ENCODE measurements around the gene RFX8.
"Not testable (repeated sequence)": the region's sequence is repeated elsewhere in the genome, so short reads cannot be mapped to it uniquely, and the experiment has no call there.

RFX8 gene

DNA sequence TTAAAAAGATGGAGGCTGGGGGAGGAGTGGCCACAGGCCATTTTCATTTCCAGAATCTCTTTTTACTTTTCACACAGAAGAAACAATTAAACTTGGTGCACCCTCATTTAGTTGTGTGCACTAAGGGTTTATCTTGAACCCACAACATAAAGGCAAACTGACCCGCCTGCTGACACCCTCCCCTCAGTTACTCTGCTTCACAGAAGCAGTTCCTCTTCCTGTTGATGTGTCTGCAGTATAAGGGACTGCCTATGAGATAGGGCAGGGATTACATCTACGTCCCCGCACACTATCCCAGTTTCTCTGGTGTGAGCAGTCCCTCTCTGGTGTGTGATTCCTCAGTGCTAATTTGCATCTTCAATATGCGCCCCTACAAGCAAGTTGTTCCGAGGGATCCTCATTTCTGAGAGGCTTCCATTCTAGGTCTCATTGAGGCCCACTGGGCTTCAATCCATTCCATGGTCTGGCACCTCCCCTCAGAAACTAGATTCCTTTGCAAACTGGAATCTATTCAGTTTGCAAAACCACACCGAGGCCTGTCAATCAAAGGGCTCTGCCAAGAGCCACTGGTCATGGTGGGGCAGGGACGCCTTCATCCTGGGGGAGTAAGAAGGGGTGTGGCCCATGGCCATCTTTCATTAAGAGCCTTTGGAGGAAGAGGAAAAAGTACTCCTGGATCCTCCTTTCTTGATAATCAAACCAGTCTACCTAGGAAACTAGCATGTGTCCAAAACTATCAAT, 99.9 kb downstream of the RFX8 start:
- no peak for DNase-seq

DNA sequence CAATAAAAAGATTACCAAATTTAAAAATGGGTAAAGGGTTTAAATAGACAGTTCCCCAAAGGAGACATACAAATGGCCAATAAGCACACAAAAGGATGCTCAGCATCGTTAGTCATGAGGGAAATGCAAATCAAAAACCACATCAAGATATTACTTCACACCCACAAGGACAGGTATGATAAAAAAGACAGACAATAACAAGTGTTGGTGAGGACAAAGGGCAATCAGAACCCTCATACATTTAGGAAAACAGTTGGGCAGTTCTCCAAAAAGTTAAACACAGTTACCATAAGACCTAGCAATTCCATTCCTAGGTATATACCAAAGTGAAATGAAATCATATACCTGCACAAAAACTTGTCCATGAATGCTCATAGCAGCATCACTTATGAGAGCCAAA, 102.1 kb downstream of the RFX8 start:
- no peak for DNase-seq

DNA sequence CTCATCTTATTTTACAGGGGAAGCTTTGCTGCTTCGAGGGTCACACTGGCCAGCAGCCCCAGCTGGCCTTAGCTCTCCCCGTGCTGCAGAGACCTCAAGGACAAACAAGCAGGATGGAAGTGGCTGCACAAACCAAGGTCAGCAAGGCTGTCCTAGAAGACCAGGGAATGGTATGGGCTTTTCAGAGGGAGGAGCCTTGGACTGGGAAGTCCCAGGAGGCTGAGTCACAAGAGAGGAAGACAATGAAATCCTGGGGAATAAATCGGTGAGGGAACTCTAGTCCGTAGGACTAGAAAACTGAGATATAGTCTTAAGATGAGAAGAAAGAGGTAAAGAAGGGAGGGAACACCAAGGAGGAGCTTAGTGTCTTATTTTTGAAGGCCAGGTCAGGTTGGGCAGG, 103.3 kb downstream of the RFX8 start:
- no peak for DNase-seq

DNA sequence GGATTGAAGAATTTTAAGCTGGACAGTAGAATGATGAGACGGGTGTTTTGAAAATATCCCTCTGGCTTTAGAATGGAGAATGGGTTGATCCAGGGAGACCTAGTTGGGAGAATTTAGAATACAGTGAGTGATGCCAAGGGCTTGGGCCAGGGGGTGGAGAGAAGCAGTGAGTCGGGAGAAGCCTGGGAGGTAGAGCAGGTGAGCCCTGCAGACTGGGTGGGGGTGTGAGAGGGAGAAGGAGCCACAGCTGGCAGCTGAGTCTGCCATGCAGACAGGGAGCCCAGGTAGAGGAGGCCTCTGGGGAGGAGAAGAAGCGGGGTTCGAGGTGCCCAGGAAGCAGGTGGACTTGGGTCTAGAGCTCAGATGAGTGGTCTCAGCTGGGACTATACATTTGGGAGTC, 105.8 kb downstream of the RFX8 start:
- no peak for DNase-seq

DNA sequence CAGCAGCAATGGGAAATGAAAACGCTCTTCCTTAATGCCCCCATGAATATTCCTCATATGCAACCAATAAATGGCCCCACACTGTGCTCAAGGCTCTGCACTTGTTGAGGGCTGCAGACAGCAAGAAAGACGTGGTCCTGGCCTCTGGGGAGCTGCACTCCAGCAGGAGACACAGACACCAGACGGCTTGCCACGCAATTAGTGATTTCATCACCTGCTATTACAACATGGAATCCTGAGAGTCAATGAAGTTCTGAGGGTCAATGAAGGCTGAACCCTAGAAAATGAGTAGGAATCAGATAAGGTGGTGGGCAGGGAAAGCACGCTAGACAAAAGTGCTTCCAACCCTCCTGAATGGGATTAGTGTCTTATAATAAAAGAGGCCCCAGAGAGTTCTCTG, 106.5 kb downstream of the RFX8 start:
- no peak for DNase-seq

DNA sequence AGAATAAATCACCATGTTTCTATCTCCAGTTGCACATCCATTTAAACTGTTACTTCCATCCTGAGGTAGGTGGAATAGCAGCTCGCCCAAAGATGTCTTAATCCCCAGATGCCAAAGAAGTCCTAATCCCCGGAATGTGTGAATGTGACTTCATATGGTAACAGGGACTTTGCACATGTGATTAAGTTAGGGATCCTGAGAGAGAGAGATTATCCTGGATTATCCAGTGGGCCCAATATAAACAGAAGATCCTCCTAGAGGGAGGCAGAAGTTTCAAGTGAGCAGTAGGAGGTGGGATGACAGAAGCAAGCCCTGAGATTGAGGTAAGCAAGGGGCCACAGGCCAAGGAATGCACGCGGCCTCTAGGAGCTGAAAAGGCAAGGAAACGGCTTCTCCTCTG, 107.4 kb downstream of the RFX8 start:
- no peak for DNase-seq

DNA sequence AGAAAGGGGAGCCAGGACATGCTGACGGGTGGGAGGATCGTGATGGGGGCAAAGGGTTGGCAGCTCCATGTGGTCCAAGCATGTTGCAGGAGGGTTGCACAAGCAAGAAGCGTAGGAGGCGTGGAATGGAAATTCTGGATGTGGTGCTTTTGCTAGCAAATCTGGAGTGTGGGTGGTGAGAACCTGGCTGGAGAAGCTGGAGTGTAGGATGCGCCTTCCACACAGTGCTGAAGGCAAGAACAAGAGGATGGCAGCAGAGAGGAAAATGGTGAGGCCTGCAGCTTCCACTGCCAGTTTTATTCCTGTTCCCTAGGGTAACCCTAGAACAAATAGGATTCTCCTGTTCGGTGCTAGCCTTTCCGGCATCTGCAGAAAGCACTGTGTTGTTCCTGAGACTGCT, 110.0 kb downstream of the RFX8 start:
- DNase-seq, result no peak

DNA sequence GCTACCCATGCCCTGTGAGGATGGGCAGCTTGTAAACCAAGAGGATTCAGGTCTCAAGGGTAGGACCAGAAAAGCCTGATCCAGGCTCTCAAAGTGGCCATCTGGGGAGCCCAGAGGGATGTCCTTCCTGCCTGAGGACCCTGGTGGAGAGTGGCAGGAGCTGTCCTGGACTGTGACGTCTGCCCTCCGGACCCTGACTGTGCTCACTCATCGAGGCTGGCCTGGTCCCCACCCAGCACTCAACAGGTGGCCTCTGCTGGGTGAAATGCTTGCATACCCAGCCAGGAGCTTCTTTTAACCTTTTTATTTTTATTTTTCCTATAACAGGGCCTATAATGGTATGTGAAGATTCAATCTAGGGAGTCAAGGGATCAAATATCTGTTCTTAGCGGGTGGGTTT, 112.1 kb downstream of the RFX8 start:
- no peak for DNase-seq

DNA sequence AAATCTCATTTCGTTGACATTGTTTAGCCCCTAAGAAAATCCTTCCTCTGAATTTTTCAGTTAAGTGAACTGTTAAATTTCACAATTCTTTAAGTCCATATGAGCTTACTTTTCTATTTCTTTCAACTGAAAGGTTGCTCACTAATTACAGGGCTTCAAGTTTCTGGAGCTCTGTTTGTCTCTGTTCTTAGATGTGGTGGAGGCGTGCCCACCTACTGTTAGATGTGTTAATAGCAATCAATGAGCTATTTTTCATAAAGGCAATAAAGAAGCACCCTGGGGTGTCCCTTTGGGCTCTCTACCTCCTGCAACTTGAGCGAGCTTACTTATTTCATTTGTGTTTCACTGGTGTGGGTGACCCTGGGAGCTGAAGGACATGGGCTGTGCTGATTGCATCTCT, 112.6 kb downstream of the RFX8 start:
- DNase-seq, result no peak

DNA sequence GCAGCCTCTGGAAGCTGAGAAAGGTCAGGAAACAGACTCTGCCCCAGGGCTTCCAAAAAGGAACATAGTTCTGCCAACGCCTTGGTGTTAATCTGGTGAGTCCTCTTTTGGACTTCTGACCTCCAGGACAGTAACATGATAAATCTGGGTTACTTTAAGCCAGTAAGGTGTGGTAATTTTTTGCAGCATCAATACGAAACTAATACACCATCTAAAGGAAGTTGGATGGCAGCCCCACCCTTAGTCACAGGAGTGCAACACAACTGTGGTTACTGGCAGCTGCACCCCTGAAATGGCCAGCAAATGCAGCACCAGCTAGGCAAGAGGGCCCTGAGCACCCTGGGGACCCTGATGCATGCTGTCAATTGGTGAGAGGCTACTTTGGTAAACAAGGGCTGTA, 113.4 kb downstream of the RFX8 start:
- DNase-seq, result no peak

DNA sequence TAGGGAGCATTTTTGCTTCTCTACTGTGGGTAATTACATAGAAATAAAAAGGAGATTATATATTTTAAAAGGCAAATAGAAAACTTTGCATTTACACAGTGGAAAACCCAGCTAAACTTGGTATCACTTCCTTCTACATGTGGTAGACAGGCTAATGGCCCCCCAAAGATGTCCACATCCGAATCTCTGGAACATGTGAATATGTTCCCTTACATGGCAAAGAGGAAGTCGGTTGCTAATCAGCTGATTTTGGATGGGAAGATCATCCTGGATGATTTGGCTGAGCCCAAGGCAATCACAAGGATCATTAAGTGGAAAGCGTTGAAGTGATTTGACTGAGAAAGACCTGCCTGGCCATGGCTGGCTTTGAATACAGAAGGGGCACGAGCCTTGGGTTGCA, 113.8 kb downstream of the RFX8 start:
- DNase-seq, result no peak

DNA sequence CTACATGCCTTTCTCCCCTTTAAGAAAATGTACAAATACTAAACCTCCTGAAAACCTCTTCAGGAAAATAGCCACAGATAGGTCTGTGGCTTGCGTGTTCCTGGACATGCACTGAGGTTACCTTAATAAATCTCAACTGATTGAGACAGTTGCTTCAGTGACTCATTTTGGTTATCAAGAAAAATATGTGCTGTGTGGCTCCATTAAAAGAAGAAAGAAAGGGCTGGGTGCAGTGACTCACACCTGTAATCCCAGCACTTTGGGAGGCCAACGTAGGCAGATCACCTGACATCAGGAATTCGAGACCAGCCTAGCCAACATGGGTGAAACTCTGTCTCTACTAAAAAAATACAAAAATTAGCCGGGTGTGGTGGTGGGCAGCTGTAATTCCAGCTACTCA, 114.7 kb downstream of the RFX8 start:
- DNase-seq, result no peak

DNA sequence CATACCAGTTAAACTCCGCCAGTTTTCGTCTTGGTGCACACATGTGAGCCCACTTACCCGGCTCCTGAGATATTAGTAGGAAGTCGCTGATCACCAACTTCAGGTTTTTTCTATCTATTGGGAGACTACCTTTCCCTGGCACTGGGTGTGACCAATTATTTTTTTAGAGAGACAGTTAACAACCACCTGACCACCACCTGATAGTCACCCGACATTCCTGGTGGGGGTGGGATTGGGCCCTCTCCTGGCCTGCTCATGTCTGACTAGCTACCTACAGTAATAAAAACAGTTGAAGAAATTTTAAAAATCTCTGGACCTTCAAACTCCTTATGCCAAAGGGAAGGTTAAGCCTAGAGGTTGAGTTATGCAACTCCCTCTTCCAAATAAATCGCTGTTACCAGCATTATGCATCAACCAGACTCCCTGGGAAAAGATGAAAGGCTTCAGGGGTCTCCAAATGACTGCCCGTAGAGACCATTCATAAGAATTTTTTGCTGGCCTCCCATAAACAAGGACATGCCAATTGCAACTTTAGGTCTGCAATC, 115.4 kb downstream of the RFX8 start:
- no peak for DNase-seq

DNA sequence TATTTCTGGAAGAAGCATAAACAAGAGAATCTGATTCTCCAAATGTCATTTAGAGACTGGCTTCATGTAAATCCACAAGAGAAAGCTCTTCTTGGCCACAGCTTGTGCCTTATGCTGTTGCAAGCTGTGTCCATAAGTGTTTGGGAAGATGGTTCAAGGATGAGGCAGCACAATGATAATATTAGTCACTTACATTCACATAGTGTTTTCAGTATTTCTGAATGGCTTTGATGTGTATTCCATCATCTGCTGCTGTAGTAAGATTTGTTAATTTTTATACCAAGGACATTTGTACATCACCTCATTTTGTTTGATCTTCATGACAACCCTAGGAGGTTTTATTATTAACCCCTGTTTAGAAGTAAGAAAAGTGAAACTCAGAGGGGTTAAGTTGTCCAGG, 117.5 kb downstream of the RFX8 start:
- no peak for DNase-seq

DNA sequence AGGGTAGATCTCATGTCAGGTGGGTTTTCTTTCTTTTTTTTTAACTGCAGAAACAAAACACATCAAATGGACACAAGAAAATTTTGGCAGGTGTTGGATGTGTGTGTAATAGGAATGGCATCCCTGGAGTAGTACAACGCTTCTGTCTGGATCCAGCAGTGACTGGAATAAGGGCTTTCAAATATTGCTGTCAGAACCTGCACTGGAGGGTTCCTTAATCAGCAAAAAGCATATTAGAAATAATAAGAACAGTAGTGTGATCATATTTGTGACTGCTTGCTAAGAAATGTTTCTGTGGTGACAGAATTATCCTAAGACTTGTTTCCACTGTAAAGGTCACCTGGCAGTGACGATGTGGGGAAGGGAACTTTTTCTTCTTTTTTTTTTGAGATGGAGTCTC, 118.4 kb downstream of the RFX8 start:
- no peak for DNase-seq

DNA sequence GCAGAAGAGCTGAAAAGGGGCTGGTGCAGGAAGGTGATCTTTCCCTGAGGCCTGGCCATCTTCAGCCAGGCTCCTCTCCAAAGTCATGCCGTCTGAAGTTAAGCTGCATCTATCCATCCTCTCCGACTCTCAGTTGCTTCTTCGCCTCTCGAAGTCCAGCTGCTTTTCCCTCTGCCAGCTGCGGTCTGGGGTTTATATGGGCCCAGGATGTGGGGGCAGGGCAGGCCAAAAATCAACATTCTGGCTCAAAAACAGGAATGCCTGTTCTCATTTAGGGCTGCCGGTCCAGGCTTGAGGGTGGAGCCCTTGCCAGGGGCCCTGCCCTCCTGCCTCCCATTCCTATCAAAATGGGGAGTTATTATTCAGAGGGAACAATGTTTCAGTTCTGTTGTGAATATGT, 118.9 kb downstream of the RFX8 start:
- no peak for DNase-seq

DNA sequence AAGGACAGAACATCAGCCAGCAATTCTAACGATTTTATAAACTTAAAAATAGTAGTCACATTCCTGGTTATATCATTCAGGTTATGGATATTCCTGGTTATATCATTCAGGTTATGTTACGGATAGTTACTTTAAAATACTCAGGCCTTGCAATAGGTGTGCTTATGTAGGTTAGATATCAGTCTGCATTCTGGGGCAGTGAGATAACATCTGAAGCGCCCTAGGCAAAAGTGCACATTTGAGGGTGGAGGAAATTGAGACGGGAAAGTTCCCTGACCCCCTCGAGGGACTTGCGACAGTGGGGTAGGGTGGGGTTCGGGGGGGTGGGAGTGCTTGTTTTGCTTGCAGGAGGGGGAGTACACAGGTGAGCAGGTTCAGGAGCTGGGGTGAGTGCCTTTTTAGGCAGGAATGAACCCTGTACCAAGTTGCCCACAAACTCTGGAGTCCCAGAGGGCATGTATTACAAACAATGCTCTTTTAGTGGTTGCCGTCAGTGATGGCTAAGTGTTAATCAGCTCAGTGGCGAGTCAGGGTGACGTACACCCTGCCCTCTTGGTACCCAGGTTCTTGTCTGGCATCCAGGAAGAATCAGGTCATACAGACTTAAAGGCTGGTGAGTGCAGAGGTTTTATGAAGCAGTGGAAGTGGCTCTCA, 119.4 kb downstream of the RFX8 start:
- DNase-seq, result no peak

DNA sequence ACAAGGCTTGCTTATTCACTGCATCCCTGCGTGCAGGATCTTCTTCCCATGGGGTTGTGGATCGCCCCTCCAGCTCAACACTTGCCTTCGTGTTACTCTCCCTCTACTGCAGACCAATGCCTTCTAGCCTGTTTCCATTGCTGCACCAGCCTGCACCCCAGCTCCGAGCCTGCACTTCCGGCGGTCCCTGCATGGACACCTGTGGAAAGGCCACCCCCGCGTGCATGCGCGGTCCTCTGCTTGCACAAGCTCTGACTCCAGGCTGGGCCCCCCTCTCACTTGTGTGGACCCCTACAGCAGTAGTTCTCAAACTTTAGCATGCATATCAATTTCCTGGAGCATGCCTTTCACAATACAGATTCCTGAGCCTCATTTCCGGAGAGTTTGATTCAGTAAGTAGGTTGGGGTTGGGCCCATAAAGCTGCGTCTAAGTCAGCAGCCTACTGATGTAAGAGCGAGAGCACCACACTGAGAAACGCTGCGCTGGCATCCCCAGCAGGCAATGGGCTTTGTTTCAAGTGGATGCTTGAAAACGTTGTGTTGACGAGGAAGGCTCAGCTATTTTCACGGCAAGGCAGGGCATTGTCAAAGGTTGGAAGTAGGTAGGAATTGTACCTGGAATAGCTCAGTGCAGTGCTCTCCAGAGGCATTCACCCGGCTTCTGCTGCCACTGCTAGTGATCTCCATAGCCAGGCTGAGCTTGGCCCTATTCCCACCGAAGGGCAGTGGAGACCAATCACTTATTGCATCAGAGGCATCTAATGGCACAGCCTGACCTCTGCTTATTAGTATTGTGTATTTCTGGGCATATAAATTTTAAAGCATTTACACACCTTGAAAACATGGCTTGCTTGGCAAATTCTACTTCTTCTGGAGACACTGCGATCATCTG, 120.2 kb downstream of the RFX8 start:
- no peak for DNase-seq

DNA sequence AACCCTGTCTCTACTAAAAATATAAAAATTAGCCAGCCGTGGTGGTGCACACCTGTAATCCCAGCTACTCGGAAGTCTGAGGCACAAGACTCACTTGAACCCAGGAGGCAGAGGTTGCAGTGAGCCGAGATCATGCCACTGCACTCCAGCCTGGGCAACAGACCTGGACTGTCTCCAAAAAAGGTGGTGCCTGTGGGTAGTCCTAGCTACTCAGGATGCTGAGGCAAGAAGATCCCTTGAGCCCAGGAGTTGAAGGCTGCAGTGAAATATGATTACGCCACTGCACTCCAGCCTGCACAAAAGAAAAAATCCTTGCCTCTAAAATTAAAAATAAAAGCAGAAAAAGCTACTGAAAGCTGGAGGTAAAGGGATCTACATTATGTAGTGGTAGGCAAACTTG, 122.3 kb downstream of the RFX8 start:
- not testable (repeated sequence) for DNase-seq

DNA sequence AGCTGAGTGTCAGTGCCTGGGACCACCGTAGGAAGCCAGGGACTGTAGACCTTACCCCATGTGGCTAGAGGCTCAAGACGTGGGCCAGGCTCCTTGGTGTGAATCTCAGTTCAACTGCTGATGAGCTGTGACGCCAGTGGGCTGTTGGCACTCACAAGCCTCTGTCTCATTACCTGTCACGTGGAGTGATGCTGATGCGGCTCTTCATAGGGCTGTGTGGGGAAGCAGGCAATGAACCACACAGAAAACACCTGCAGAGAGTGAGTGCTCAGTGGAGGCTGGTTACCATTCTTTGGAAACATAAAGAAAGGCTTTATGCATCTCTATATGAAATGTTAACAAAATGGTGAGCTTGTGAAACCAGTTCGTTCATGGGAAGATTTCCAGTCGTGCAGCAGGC, 123.7 kb downstream of the RFX8 start:
- no peak for DNase-seq

DNA sequence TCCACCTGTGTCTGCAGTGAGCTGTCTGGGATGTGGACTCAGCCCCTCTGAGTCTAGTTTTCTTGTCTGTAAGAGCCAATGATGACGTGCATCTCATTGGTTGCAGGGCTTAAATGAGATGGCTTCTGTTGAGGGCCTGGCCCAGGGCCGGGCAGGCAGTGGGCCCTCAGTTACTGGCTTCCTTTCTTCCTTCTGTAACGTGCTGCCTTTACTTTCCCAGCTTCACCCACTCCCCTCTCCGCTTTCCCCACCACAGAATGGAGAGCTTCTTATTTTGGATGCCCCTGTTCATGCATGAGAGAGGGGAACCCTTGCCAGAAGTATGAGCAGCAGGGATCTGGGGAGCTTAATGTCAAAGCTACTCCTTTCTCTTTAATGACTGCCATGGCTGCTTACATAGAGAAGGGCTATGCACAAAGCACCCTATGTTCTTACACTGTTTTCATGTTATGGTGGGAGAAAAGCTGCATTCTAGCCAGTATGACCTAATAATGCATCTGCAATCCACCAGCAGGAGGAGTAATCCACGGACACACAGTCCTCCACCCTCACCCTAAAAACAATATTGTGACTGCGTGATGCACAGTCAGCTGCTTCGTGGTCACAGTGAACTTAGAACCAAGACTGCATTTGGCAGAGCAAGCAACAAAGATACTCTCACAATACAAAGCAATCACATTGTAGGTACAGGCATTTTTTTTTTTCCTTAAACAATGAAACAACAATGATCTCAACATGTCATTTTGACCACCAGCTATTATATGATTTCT, 124.8 kb downstream of the RFX8 start:
- no peak for DNase-seq

DNA sequence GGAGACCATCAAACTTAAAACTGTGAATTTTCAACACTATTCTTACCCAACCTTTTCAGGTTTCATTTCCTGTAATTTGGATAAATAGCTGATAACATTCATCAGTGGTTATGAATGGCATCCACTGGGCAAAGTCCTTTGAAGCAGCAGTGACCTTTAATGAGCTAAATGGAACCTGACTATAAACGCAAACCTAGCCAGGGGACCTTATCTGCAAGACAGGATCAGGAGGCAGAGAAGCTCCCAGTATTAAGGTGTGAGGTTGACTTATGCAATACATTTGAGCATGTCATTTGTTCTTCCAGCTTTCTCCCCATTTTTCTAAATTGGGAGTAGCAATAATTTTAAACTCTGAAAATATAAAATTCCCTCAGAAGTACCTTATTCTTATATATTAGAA, 126.0 kb downstream of the RFX8 start:
- no peak for DNase-seq

Data from NCI-H1048 (cell line).